Lower leg skin (tissue), 4 donors: ENCODE data around the gene CT47C1. TPM values are rescaled to one million over a fixed set of nuclear protein-coding genes. Genes with fewer than 3 reads are reported as not detected.

Experiments used
- DNase-seq, 2 donors: peaks; one replicate each; pipeline ENCODE4 v3.0.0-alpha.2; 2019; ENCODE audit warnings: low spot score in 2 of 2
- H3K4me3 ChIP-seq: fragments of 200-600 bp; sonication (generic); 2 replicates; pipeline ENCODE4 v1.5.1; 2017; ENCODE audit warnings: mild to moderate bottlenecking, low read depth; ENCODE audit not compliant: poor library complexity, severe bottlenecking
- CTCF ChIP-seq, 3 donors: fragments of 450-650 bp; IDR thresholded peaks; one replicate each; pipeline ENCODE4 v1.5.1; 2016; ENCODE audit warnings: antibody characterized with exemption in 3 of 3, mild to moderate bottlenecking in 3 of 3, moderate library complexity in 2 of 3
- POLR2A ChIP-seq, 2 donors: fragments of 450-650 bp; IDR thresholded peaks; one replicate each; pipeline ENCODE4 v1.6.1; 2016 to 2017; ENCODE audit warnings: antibody characterized with exemption in 2 of 2, mild to moderate bottlenecking in 1 of 2, moderate library complexity in 1 of 2
- WGBS, 2 donors: methylation state at CpG; one replicate each; pipeline ENCODE4 v1.1.5; 2018; 5-methylcytosine and 5-hydroxymethylcytosine counted together
- intact Hi-C: fragments of 100-400 bp; cut with DNase I; formaldehyde crosslinking; loops from one replicate; pipeline ENCODE4 v1.15.0; 2023; ENCODE audit warnings: low total_unique reads
- total RNA-seq, 4 donors: library from RNA; depleted of rRNA; stranded (reverse); fragments of >200 nt; gene quantifications; one replicate each; pipeline ENCODE4 v1.1.0, GENCODE V29; 2016

Gene CT47C1
- total RNA-seq, 4 donors from 2014 or later: not detected

- intact Hi-C loops: no loop called here
- no peak overlapping the region for H3K4me3 ChIP-seq
- peak; percentile 16 to 86 for DNase-seq
- WGBS, 2 donors: 16 to 17% methylated on average over 6 of the region's 6 CpGs
- TF ChIP-seq POLR2A (IDR thresholded peaks at IDR 0.05) (no peak), CTCF (IDR thresholded peaks at IDR 0.05) (no peak)
Observed at GRCh38 chrX:119118780-119119395, 46.1 kb downstream of the CT47C1 start.

GRCh38 chrX:119121341-119121740 lies 48.5 kb downstream of the CT47C1 start:
- DNase-seq: no peak

More at GRCh38 chrX:119121341-119121740, 48.5 kb downstream of the CT47C1 start:
- intact Hi-C loops: no loop called here
- WGBS, 2 donors: 76 to 86% methylated on average over 1 of the region's 1 CpG
- no peak overlapping the region for H3K4me3 ChIP-seq
- TF ChIP-seq CTCF (IDR thresholded peaks at IDR 0.05) (no peak), POLR2A (IDR thresholded peaks at IDR 0.05) (no peak)

Other genes starting within 250 kb of the CT47C1 start
- under 1 TPM in 2 of 4 donors, not detected in 2; 0.17 to 0.29 TPM for gene ZCCHC12, start 249.2 kb upstream of the CT47C1 start, total RNA-seq
- gene LONRF3, start 98.4 kb upstream of the CT47C1 start, total RNA-seq: 1 to 10 TPM; 1.8 to 3.2 (median 2.7) TPM
- gene KIAA1210, start 54.8 kb downstream of the CT47C1 start, total RNA-seq: under 1 TPM in 2 of 4 donors, not detected in 2; 0.08 to 0.11 TPM
- 100 to 1,000 TPM in 2 of 4 donors, 10 to 100 TPM in 2; 63.3 to 122 (median 96.2) TPM for gene PGRMC1, start 163.3 kb downstream of the CT47C1 start, total RNA-seq